Heart left ventricle (tissue), 16 donors: ENCODE measurements around the gene SNX8. TPM values are rescaled to one million over a fixed set of nuclear protein-coding genes. Genes with fewer than 3 reads are reported as not detected.

Experiments used
- ATAC-seq, 4 donors: fragments of 200-7000 bp; cut with Tn5 transposase; one replicate each; pipeline ENCODE4 v1.9.1; 2020 to 2022; ENCODE audit warnings: moderate library complexity in 4 of 4, mild to moderate bottlenecking in 3 of 4, moderate number of reproducible peaks in 1 of 4
- DNase-seq, 5 donors: peaks; one replicate each; pipeline ENCODE4 v3.0.0-alpha.2; 2020
- H3K27ac ChIP-seq, 12 donors: fragments of 200-600 bp; sonication (generic) in 4 of 12; one replicate each; pipeline versions ENCODE4 v1.5.0 to v1.8.0; 2016 to 2022; ENCODE audit warnings: mild to moderate bottlenecking in 2 of 12
- H3K27me3 ChIP-seq, 9 donors: fragments of 200-600 bp; sonication (generic) in 2 of 9; one replicate each; pipeline versions ENCODE4 v1.5.1 to v1.8.0; 2016 to 2022; ENCODE audit warnings: mild to moderate bottlenecking in 3 of 9
- H3K36me3 ChIP-seq, 9 donors: fragments of 200-600 bp; sonication (generic) in 2 of 9; one replicate each; pipeline versions ENCODE4 v1.5.0 to v1.8.0; 2018 to 2022; ENCODE audit warnings: mild to moderate bottlenecking in 2 of 9
- H3K4me1 ChIP-seq, 12 donors: fragments of 200-600 bp; sonication (generic) in 4 of 12; one replicate each; pipeline versions ENCODE4 v1.5.0 to v1.8.0; 2016 to 2022; ENCODE audit warnings: mild to moderate bottlenecking in 3 of 12
- H3K4me3 ChIP-seq, 12 donors: fragments of 200-600 bp; sonication (generic) in 4 of 12; one replicate each; pipeline versions ENCODE4 v1.5.0 to v1.8.0; 2017 to 2022; ENCODE audit warnings: mild to moderate bottlenecking in 9 of 12, moderate library complexity in 4 of 12
- H3K9me3 ChIP-seq, 12 donors: fragments of 200-600 bp; sonication (generic) in 4 of 12; one replicate each; pipeline versions ENCODE4 v1.5.0 to v1.8.0; 2016 to 2022; ENCODE audit warnings: mild to moderate bottlenecking in 1 of 12
- CTCF ChIP-seq, 12 donors: fragments of 200-600 bp; sonication (generic) in 4 of 12; IDR thresholded peaks; one replicate each; pipeline versions ENCODE4 v1.5.0 to v1.8.0; 2018 to 2022; ENCODE audit warnings: antibody characterized with exemption in 12 of 12, mild to moderate bottlenecking in 5 of 12
- POLR2A ChIP-seq, 2 donors: fragments of 450-650 bp; IDR thresholded peaks; one replicate each; pipeline ENCODE4 v1.6.1; 2017; ENCODE audit warnings: antibody characterized with exemption in 2 of 2, mild to moderate bottlenecking in 2 of 2, moderate library complexity in 2 of 2
- WGBS, 4 donors: extraction: QIAGEN DNeasy Blood & Tissue Kit in 2 of 4; methylation state at CpG; one replicate each; pipeline versions ENCODE4 v1.1.5 to v1.1.7; 2013 to 2018; 5-methylcytosine and 5-hydroxymethylcytosine counted together
- intact Hi-C, 10 donors: fragments of 100-400 bp; cut with DNase I; formaldehyde crosslinking; loops; one replicate each; pipeline versions ENCODE4 v1.11.1 to v1.14.2; 2022
- polyA plus RNA-seq, 2 donors: library from polyadenylated mRNA; stranded (reverse); fragments of 200-250 nt; gene quantifications; one replicate each; pipeline ENCODE4 v1.2.3, GENCODE V29; 2013
- total RNA-seq, 9 donors: library from RNA; depleted of rRNA in 2 of 9; stranded (reverse); fragments of >200 nt in 2 of 9; fragmentation: NEBNext Ultra II Directional in 3 of 9; extraction: Animal tissue kit (Norgen Biotek cat#: 25700) in 3 of 9; gene quantifications; one replicate each; pipeline versions ENCODE4 v1.1.0 to v1.2.4, GENCODE V29; 2016 to 2023
- donor health status: ischemic (EF 13 %, LVEDD 7.1; RV severe dilation, severe dysfunction).
- donor health status: healthy with polysubstance abuse.
- donor health status: DM: no; HTN: yes; CAD: no.
- donor health status: DM: no; HTN: no; CAD: no.
- donor health status: ischemic (EF 25% LVEDD 6.9; RV normal size, moderate dysfunction).
- donor health status: ischemic (EF 25% LVEDD 5.7; RV mildly dilated, moderate dysfunction).
- donor health status: healthy.
- donor health status: DM: yes; HTN: yes; CAD: no.
- donor health status: ischemic (EF 35%, LVEDD 5.7; RV mildly dilated, moderate dysfunction).
- donor health status: nonischemic (EF 11% LVEDD 7.7; RV severe dilation, severe dysfunction).
- donor health status: DM: yes; HTN: yes; CAD: no.
- donor health status: PGD.
- donor health status: ischemic (EF 29% LVEDD 5.4; RV normal size, mild dysfunction).
- donor health status: nonischemic (EF 23%, LVEDD 6.1; RV moderate dilation, normal function).

The SNX8 gene
- total and polyA plus RNA-seq, 11 donors = 5.4 to 44.6 (median 19.4) TPM

DNA sequence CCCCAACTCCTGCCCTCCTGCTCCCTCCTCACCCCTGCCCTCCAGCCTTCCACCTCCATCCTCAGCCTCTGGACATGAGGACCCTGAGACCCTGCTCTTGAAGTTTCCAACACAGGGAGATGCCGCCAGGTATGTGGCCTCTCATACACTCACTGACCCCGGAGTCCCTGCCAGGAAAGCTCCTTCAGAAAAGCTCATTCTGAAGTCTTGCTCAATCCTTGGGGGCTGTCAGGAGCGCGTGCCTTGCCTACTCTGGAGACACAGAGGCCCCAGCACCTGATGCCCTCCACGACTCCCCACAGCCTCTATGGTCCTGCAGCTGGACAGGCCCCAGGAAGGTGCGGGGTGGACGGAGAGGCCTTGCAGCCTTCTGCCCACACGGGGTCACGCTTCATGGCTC lies 61.2 kb downstream of the SNX8 start:
- H3K27me3 ChIP-seq = no peaks in the 10 kb centered on the region
- H3K4me1 ChIP-seq = peaks cover 0 to 19% (median 3%) of the 10 kb centered on the region in 12 donors
- ATAC-seq (no peak), DNase-seq (no peak)
- no peak overlapping the region for H3K27ac ChIP-seq
- H3K4me3 ChIP-seq = no peak overlapping the region
- TF ChIP-seq CTCF (IDR thresholded peaks at IDR 0.05) (no peak), POLR2A (IDR thresholded peaks at IDR 0.05) (no peak)
- intact Hi-C loops = loop anchor here in 1 of 10 donors (5.0 kb wide), 1 partner anchor 94 kb away; no protein-coding TSS in a partner anchor
- peaks cover 0 to 50% (median 20%) of the 10 kb centered on the region in 9 donors for H3K36me3 ChIP-seq
- 88 to 97% (median 94%) methylated on average over 8 to 9 of the region's 9 CpGs for WGBS, 4 donors
- no peaks in the 10 kb centered on the region for H3K9me3 ChIP-seq

GRCh38 chr7:2251841-2252771 lies 62.1 kb downstream of the SNX8 start:
- 85 to 92% (median 86%) methylated on average over 9 to 24 of the region's 24 CpGs for WGBS, 4 donors
- intact Hi-C loops = loop anchor here in 1 of 10 donors (5.0 kb wide), 1 partner anchor 95 kb away; no protein-coding TSS in a partner anchor

DNA sequence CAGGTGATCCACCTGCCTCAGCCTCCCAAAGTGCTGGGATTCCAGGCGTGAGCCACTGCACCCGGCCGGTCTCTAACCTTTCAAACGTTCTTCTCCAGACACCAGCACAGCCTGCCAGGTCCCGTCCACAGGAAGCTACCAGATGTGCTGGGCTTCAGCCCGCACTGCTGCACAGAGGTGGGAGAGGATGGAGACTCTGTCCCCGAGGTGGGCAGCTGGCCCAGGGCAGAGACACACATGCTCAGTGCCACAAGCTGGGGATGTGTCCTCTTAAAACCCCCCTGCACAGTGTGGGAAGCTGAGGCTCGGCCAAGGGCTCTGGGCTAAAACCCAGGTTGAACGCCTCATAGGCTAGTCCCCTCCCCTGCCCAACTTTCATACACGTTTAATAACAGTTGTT lies 62.9 kb downstream of the SNX8 start:
- H3K4me3 ChIP-seq = no peak overlapping the region
- H3K27ac ChIP-seq = no peak overlapping the region
- H3K36me3 ChIP-seq = peaks cover 0 to 36% (median 8%) of the 10 kb centered on the region in 9 donors
- no peaks in the 10 kb centered on the region for H3K27me3 ChIP-seq
- no peak for DNase-seq
- H3K4me1 ChIP-seq = peaks cover 0 to 29% (median 3%) of the 10 kb centered on the region in 12 donors
- intact Hi-C loops = loop anchor here in 1 of 10 donors (5.0 kb wide), 1 partner anchor 96 kb away; no protein-coding TSS in a partner anchor
- ATAC-seq = no peak
- 79 to 86% (median 83%) methylated on average over 10 of the region's 10 CpGs for WGBS, 4 donors
- H3K9me3 ChIP-seq = no peaks in the 10 kb centered on the region
- TF ChIP-seq CTCF (IDR thresholded peaks at IDR 0.05) (no peak), POLR2A (IDR thresholded peaks at IDR 0.05) (no peak)

More at GRCh38 chr7:2251841-2252771, 62.1 kb downstream of the SNX8 start:
- Histone ChIP-seq H3K4me3 (no peak overlapping the region), H3K4me1 (peaks cover 0 to 21% (median 3%) of the 10 kb centered on the region in 12 donors), H3K27me3 (no peaks in the 10 kb centered on the region), H3K36me3 (peaks cover 0 to 43% (median 15%) of the 10 kb centered on the region in 9 donors), H3K9me3 (no peaks in the 10 kb centered on the region), H3K27ac (no peak overlapping the region)
- ATAC-seq (no peak), DNase-seq (no peak)
- TF ChIP-seq CTCF (IDR thresholded peaks at IDR 0.05) (no peak), POLR2A (IDR thresholded peaks at IDR 0.05) (no peak)

GRCh38 chr7:2249744-2250323 lies 64.4 kb downstream of the SNX8 start:
- ATAC-seq = no peak
- DNase-seq = no peak
- TF ChIP-seq POLR2A (IDR thresholded peaks at IDR 0.05) (no peak), CTCF (IDR thresholded peaks at IDR 0.05) (no peak)
- Histone ChIP-seq H3K9me3 (no peaks in the 10 kb centered on the region), H3K4me3 (no peak overlapping the region), H3K4me1 (peaks cover 0 to 37% (median 3%) of the 10 kb centered on the region in 12 donors), H3K27ac (peak overlapping the region in 5 of 12 donors; percentile 55 to 85 (median 64)), H3K27me3 (no peaks in the 10 kb centered on the region), H3K36me3 (peaks cover 0 to 22% (median 2%) of the 10 kb centered on the region in 9 donors)
- 77 to 89% (median 85%) methylated on average over 27 of the region's 27 CpGs for WGBS, 4 donors
- intact Hi-C loops = loop anchor here (2.0 to 10.0 kb wide), 6 partner anchors 62 to 105 kb away; partner anchors contain the start of genes EIF3B (in 4 of the 10) and SNX8 (in 3 of the 10)
